Mucosa of rectum (tissue), 2 donors: ENCODE data around the gene CNMD.

Source experiments
- H3K27ac ChIP-seq, 2 donors: one replicate each; pipeline ENCODE4 v1.7.0; 2013; ENCODE audit warnings: inconsistent platforms in 2 of 2, low read depth in 2 of 2, low read length in 2 of 2
- H3K27me3 ChIP-seq, 2 donors: one replicate each; pipeline ENCODE4 v1.7.0; 2013; ENCODE audit warnings: low read length in 2 of 2; ENCODE audit not compliant: control insufficient read depth in 2 of 2, insufficient read depth in 2 of 2
- H3K36me3 ChIP-seq, 2 donors: one replicate each; pipeline ENCODE4 v1.7.0; 2013; ENCODE audit warnings: low read length in 2 of 2; ENCODE audit not compliant: control insufficient read depth in 2 of 2, insufficient read depth in 2 of 2
- H3K4me1 ChIP-seq, 2 donors: one replicate each; pipeline ENCODE4 v1.7.0; 2013; ENCODE audit warnings: low read length in 2 of 2, mild to moderate bottlenecking in 1 of 2; ENCODE audit not compliant: control insufficient read depth in 2 of 2, insufficient read depth in 2 of 2
- H3K4me3 ChIP-seq, 2 donors: one replicate each; pipeline ENCODE4 v1.7.0; 2013; ENCODE audit warnings: low read length in 2 of 2
- H3K9ac ChIP-seq, 2 donors: one replicate each; pipeline ENCODE4 v1.7.0; 2013; ENCODE audit warnings: low read length in 2 of 2, low read depth in 1 of 2, mild to moderate bottlenecking in 1 of 2
- H3K9me3 ChIP-seq, 2 donors: one replicate each; pipeline ENCODE4 v1.7.0; 2013; ENCODE audit warnings: low read length in 2 of 2; ENCODE audit not compliant: control insufficient read depth in 2 of 2
- donor health status: healthy.
- donor health status: Normal muscosa, but diverticular disease.

Gene CNMD

GRCh38 chr13:52746141-52746540 is 6.5 kb upstream of the CNMD start:
- H3K27me3 ChIP-seq: no peaks in the 10 kb centered on the region
- no peaks in the 10 kb centered on the region for H3K9me3 ChIP-seq
- H3K4me3 ChIP-seq: no peak overlapping the region
- H3K27ac ChIP-seq: no peak overlapping the region
- H3K9ac ChIP-seq: no peak overlapping the region
- H3K4me1 ChIP-seq: no peaks in the 10 kb centered on the region
- H3K36me3 ChIP-seq: no peaks in the 10 kb centered on the region

DNA sequence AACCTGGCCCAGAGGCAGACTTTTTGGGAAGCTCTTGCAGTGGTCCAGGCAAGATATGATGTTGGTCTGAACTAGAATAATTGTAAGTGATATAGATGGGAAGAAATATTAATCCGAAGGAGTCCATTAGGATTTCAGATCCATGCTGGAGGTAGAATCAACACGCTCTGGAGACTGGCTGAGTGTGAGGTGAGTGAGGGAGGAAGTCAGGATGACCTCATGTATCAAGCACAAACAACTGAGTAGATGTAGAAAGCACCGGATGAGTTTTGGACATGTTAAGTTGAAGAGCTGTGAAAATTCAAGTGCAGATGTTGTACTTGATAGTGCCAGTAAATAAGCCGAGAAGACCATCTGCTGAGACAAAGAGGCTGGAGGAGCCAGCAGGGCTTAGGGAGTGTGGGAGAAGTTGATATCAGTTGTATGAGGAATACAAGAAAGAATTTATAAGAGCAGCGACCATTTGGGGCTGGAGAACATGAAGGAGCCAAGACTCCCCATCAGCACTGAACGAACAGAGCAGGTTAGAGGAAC is 5.3 kb upstream of the CNMD start:
- H3K27me3 ChIP-seq: peaks cover under 1 to 4% of the 10 kb centered on the region in 2 donors
- no peak overlapping the region for H3K9ac ChIP-seq
- no peaks in the 10 kb centered on the region for H3K36me3 ChIP-seq
- no peak overlapping the region for H3K27ac ChIP-seq
- no peak overlapping the region for H3K4me3 ChIP-seq
- H3K9me3 ChIP-seq: no peaks in the 10 kb centered on the region
- H3K4me1 ChIP-seq: no peaks in the 10 kb centered on the region

- H3K4me3 ChIP-seq: no peak overlapping the region
- H3K9me3 ChIP-seq: no peaks in the 10 kb centered on the region
- no peak overlapping the region for H3K27ac ChIP-seq
- H3K27me3 ChIP-seq: peaks cover 8 to 12% of the 10 kb centered on the region in 2 donors
- no peaks in the 10 kb centered on the region for H3K36me3 ChIP-seq
- H3K9ac ChIP-seq: no peak overlapping the region
- H3K4me1 ChIP-seq: no peaks in the 10 kb centered on the region
Observed at GRCh38 chr13:52743988-52744387, 4.4 kb upstream of the CNMD start.

GRCh38 chr13:52743569-52743968 is 3.9 kb upstream of the CNMD start:
- no peak overlapping the region for H3K9ac ChIP-seq
- no peaks in the 10 kb centered on the region for H3K9me3 ChIP-seq
- H3K27me3 ChIP-seq: peaks cover 8 to 12% of the 10 kb centered on the region in 2 donors
- H3K4me1 ChIP-seq: no peaks in the 10 kb centered on the region
- no peak overlapping the region for H3K27ac ChIP-seq
- H3K36me3 ChIP-seq: no peaks in the 10 kb centered on the region
- no peak overlapping the region for H3K4me3 ChIP-seq

GRCh38 chr13:52738719-52739467 is 727 bp downstream of the CNMD start:
- Histone ChIP-seq H3K9me3 (no peaks in the 10 kb centered on the region), H3K27ac (no peak overlapping the region), H3K36me3 (no peaks in the 10 kb centered on the region), H3K9ac (no peak overlapping the region), H3K4me3 (peak overlapping the region; percentile 20 to 22), H3K27me3 (peaks cover 8 to 19% of the 10 kb centered on the region in 2 donors), H3K4me1 (no peaks in the 10 kb centered on the region)

DNA sequence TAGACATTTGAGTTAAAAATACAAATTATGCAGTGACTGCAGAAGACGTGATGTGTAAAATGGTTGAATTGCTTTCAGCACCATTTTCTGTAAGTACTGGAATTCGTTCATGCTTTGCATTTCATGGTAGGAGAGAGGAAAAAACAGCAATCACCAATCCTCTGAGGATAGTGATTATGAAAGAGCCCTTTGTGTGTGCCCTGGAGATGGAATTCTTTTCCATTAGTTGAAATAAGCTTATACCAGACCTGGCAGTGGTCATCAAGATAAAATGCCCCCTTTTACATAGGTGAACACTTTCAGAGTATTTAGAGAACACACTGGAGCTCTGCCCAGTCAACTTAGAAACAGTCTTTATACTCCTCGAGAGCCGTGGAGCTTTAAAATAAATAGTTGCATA is 1.7 kb downstream of the CNMD start:
- no peak overlapping the region for H3K9ac ChIP-seq
- no peak overlapping the region for H3K4me3 ChIP-seq
- peaks cover 8 to 19% of the 10 kb centered on the region in 2 donors for H3K27me3 ChIP-seq
- no peaks in the 10 kb centered on the region for H3K9me3 ChIP-seq
- H3K27ac ChIP-seq: no peak overlapping the region
- H3K4me1 ChIP-seq: no peaks in the 10 kb centered on the region
- no peaks in the 10 kb centered on the region for H3K36me3 ChIP-seq

DNA sequence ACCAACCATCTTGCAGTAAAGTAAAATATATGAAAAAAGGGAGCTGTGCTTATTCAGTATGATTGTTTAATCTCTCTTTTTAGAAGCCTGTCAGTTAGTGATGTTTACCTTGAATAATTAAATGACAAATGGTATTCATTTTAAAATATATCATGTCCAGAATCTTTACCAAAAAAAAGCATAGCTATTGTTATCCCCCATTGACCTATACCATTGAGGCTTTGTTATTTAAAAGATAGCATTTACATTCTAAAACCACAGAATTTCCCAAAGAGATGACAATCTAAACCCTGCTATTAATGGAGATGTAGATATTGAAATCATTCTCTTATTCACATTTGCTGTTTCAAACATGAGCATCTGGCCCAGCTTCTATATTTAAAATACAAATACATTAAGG is 2.2 kb downstream of the CNMD start:
- H3K9ac ChIP-seq: no peak overlapping the region
- no peaks in the 10 kb centered on the region for H3K9me3 ChIP-seq
- H3K27me3 ChIP-seq: peaks cover 8 to 19% of the 10 kb centered on the region in 2 donors
- no peak overlapping the region for H3K27ac ChIP-seq
- H3K4me3 ChIP-seq: no peak overlapping the region
- H3K36me3 ChIP-seq: no peaks in the 10 kb centered on the region
- no peaks in the 10 kb centered on the region for H3K4me1 ChIP-seq

DNA sequence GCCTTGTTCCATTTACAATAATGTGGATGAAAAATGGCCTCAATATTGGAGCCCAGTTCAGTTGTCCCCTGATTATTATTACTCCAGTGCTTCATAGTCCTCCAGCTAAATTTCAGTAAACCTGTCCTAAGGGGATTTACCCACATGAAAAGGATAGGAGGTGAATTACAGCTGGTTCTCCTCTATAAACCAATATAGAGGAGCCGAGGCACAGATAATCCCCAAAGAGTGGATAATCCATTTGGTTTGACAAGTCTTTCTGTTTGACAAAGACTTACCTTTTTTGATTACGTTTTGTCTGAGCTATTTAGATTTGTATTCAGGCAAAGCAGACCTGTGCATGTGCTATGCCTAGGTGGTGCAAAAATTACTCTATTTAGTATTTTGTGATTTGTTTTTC is 2.7 kb downstream of the CNMD start:
- Histone ChIP-seq H3K27me3 (peaks cover 8 to 19% of the 10 kb centered on the region in 2 donors), H3K4me3 (no peak overlapping the region)

DNA sequence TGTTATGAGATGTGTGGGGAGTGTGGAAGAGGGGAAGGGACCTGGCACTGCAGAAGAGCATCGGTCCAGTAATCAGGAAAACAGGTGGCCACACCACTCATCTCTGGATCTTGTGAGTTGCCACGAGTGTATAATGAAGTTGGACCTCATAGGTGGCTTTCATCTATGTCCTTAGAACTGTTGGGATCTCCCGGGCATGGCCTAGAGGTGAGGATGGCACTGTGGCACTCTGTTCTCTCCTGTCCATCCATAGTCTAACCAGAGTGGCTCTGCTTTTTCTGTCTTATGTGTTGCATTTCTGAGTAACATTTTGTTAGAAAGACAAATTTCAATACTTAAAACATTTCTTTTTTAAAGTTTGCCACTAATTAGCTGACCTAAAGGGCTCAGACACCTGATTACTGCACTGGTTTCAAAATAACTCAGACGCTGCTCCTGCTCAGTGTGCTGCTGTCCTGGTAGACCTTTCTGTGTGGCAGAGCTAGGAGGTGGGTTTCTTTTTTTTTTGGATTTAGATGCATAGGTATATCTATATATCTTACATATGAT is 5.5 kb downstream of the CNMD start:
- peaks cover under 1 to 8% of the 10 kb centered on the region in 2 donors for H3K27me3 ChIP-seq
- no peaks in the 10 kb centered on the region for H3K9me3 ChIP-seq
- no peak overlapping the region for H3K4me3 ChIP-seq
- no peaks in the 10 kb centered on the region for H3K36me3 ChIP-seq
- no peak overlapping the region for H3K9ac ChIP-seq
- no peak overlapping the region for H3K27ac ChIP-seq
- H3K4me1 ChIP-seq: no peaks in the 10 kb centered on the region

More for the DNA sequence above, 2.7 kb downstream of the CNMD start:
- Histone ChIP-seq H3K9ac (no peak overlapping the region), H3K36me3 (no peaks in the 10 kb centered on the region), H3K4me1 (no peaks in the 10 kb centered on the region), H3K9me3 (no peaks in the 10 kb centered on the region), H3K27ac (no peak overlapping the region)

DNA sequence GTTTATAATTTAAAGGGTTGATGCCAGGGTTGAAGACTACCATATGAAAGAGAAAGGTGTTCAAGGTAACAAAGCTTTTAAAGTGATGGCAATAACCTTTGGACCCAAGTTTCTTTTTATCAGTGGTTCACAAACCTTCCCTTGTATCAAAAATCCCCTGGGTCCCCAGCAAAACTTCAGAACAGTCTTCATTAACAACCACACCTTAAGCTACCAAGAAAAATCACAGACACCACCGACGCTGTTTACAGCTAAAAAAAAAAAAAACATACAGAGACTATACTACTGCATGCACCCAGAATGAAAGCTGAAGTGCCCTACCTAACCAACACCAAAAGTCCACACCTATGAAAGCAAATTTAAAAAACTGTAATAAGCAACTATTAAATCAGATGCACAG is 13.4 kb downstream of the CNMD start:
- Histone ChIP-seq H3K4me1 (no peaks in the 10 kb centered on the region), H3K9ac (no peak overlapping the region), H3K36me3 (no peaks in the 10 kb centered on the region), H3K27ac (no peak overlapping the region), H3K9me3 (no peaks in the 10 kb centered on the region), H3K4me3 (no peak overlapping the region), H3K27me3 (no peaks in the 10 kb centered on the region)
